Measurements from ENCODE around the gene CSNK1D.

The CSNK1D gene

GRCh38 chr17:82292251-82293154 is 19.0 kb upstream of the CSNK1D start:
- H3K4me3 ChIP-seq (replicated peaks; ENCODE audit: low read depth, low read length), result peak overlapping the region; percentile 85
- TF ChIP-seq CTCF (IDR thresholded peaks at IDR 0.05; ENCODE audit: low read depth, low read length, missing control alignments), result no peak
- DNase-seq (ENCODE audit: extremely low read depth, low read depth), result peak; percentile 98

- TF ChIP-seq CTCF (IDR thresholded peaks at IDR 0.05; ENCODE audit: low read depth, low read length, missing control alignments), result no peak
- DNase-seq (ENCODE audit: extremely low read depth, low read depth), result no peak
- peak overlapping the region; percentile 85 for H3K4me3 ChIP-seq (replicated peaks; ENCODE audit: low read depth, low read length)
Observed at GRCh38 chr17:82291582-82292250, 18.2 kb upstream of the CSNK1D start.

GRCh38 chr17:82287868-82288801 is 14.6 kb upstream of the CSNK1D start:
- no peak for DNase-seq (ENCODE audit: extremely low read depth, low read depth)
- no peak overlapping the region for H3K4me3 ChIP-seq (replicated peaks; ENCODE audit: low read depth, low read length)
- no peak for TF ChIP-seq CTCF (IDR thresholded peaks at IDR 0.05; ENCODE audit: low read depth, low read length, missing control alignments)

- no peak overlapping the region for H3K4me3 ChIP-seq (replicated peaks; ENCODE audit: low read depth, low read length)
- TF ChIP-seq CTCF (IDR thresholded peaks at IDR 0.05; ENCODE audit: low read depth, low read length, missing control alignments), result no peak
- DNase-seq (ENCODE audit: extremely low read depth, low read depth), result no peak
Observed at GRCh38 chr17:82287013-82287867, 13.7 kb upstream of the CSNK1D start.

GRCh38 chr17:82285141-82285540 is 11.6 kb upstream of the CSNK1D start:
- no peak for DNase-seq (ENCODE audit: extremely low read depth, low read depth)
- H3K4me3 ChIP-seq (replicated peaks; ENCODE audit: low read depth, low read length), result no peak overlapping the region
- TF ChIP-seq CTCF (IDR thresholded peaks at IDR 0.05; ENCODE audit: low read depth, low read length, missing control alignments), result no peak
